ENCODE results near the gene ADAMTS5. TPM values are rescaled to one million over a fixed set of nuclear protein-coding genes. Genes with fewer than 3 reads are reported as not detected.
A peak's percentile ranks its signal among the peaks of the same experiment; 100 is the strongest.

The ADAMTS5 gene
- polyA plus RNA-seq, 3 donors: 0.86 to 1.1 (median 1.0) TPM

- Mint-ChIP-seq H3K36me3 (peaks cover 18 to 28% of the 10 kb centered on the region in 2 donors), H3K9me3 (peaks cover 0 to 5% (median 0%) of the 10 kb centered on the region in 7 donors), H3K4me3 (no peak overlapping the region), H3K27ac (no peak overlapping the region), H3K4me1 (no peaks in the 10 kb centered on the region), H3K27me3 (ENCODE audit: low read depth in 3 of 3) (peaks cover 9 to 13% (median 12%) of the 10 kb centered on the region in 3 donors)
- Histone ChIP-seq H3K9ac (ENCODE audit: insufficient read depth, low read length, poor library complexity, severe bottlenecking) (no peak overlapping the region), H3K36me3 (replicated peaks in 1 of 2; ENCODE audit: control insufficient read depth in 1 of 2, insufficient read depth in 2 of 2, low read length in 2 of 2) (peaks cover 3 to 8% of the 10 kb centered on the region in 2 donors), H4K20me1 (ENCODE audit: insufficient read depth, low read length) (no peaks in the 10 kb centered on the region), H3K27me3 (ENCODE audit: control insufficient read depth in 2 of 2, insufficient read depth in 2 of 2, low read length in 2 of 2) (peaks cover 3 to 11% of the 10 kb centered on the region in 2 donors), H3K4me1 (ENCODE audit: control insufficient read depth in 1 of 2, insufficient read depth in 2 of 2, low read length in 2 of 2) (no peaks in the 10 kb centered on the region), H3K27ac (ENCODE audit: low read depth in 1 of 2, low read length in 2 of 2) (no peak overlapping the region), H3K9me3 (replicated peaks in 1 of 2; ENCODE audit: control insufficient read depth in 1 of 2, insufficient read depth in 1 of 2, low read length in 2 of 2) (no peaks in the 10 kb centered on the region), H2AFZ (ENCODE audit: insufficient read depth, low read depth, low read length, poor library complexity, severe bottlenecking) (no peak overlapping the region), H3K4me2 (replicated peaks; ENCODE audit: extremely low read depth, low read length, poor library complexity, severe bottlenecking) (no peak overlapping the region), H3K79me2 (ENCODE audit: insufficient read depth, low read length) (no peaks in the 10 kb centered on the region), H3K4me3 (replicated peaks in 1 of 3; ENCODE audit: low read depth in 2 of 3, low read length in 3 of 3) (no peak overlapping the region)
- no peak for TF ChIP-seq CTCF (IDR thresholded peaks at IDR 0.05)
- no peak for DNase-seq
- 100% methylated on average over 3 of the region's 5 CpGs for WGBS (ENCODE audit: insufficient coverage)
- intact Hi-C loops (cut with micrococcal nuclease): no loop called here
Observed at GRCh38 chr21:26936641-26937040, 30.2 kb downstream of the ADAMTS5 start.

GRCh38 chr21:26935977-26936376 lies 30.9 kb downstream of the ADAMTS5 start:
- Histone ChIP-seq H3K9ac (ENCODE audit: insufficient read depth, low read length, poor library complexity, severe bottlenecking) (no peak overlapping the region), H3K4me2 (replicated peaks; ENCODE audit: extremely low read depth, low read length, poor library complexity, severe bottlenecking) (no peak overlapping the region), H3K27ac (ENCODE audit: low read depth in 1 of 2, low read length in 2 of 2) (no peak overlapping the region), H3K27me3 (ENCODE audit: control insufficient read depth in 2 of 2, insufficient read depth in 2 of 2, low read length in 2 of 2) (peaks cover 3 to 11% of the 10 kb centered on the region in 2 donors), H3K4me3 (replicated peaks in 1 of 3; ENCODE audit: low read depth in 2 of 3, low read length in 3 of 3) (no peak overlapping the region), H2AFZ (ENCODE audit: insufficient read depth, low read depth, low read length, poor library complexity, severe bottlenecking) (no peak overlapping the region), H3K4me1 (ENCODE audit: control insufficient read depth in 1 of 2, insufficient read depth in 2 of 2, low read length in 2 of 2) (no peaks in the 10 kb centered on the region), H3K36me3 (replicated peaks in 1 of 2; ENCODE audit: control insufficient read depth in 1 of 2, insufficient read depth in 2 of 2, low read length in 2 of 2) (peaks cover 3 to 11% of the 10 kb centered on the region in 2 donors), H3K9me3 (replicated peaks in 1 of 2; ENCODE audit: control insufficient read depth in 1 of 2, insufficient read depth in 1 of 2, low read length in 2 of 2) (no peaks in the 10 kb centered on the region), H3K79me2 (ENCODE audit: insufficient read depth, low read length) (no peaks in the 10 kb centered on the region), H4K20me1 (ENCODE audit: insufficient read depth, low read length) (no peaks in the 10 kb centered on the region)
- DNase-seq: no peak
- no peak for TF ChIP-seq CTCF (IDR thresholded peaks at IDR 0.05)
- H3K36me3 Mint-ChIP-seq: peaks cover 18 to 28% of the 10 kb centered on the region in 2 donors
- peaks cover 0 to 5% (median 0%) of the 10 kb centered on the region in 7 donors for H3K9me3 Mint-ChIP-seq
- H3K27ac Mint-ChIP-seq: no peak overlapping the region
- intact Hi-C loops (cut with micrococcal nuclease): no loop called here
- peak overlapping the region in 1 of 2 donors; percentile 41 for H3K4me3 Mint-ChIP-seq
- H3K27me3 Mint-ChIP-seq (ENCODE audit: low read depth in 3 of 3): peaks cover 9 to 13% (median 12%) of the 10 kb centered on the region in 3 donors
- no peaks in the 10 kb centered on the region for H3K4me1 Mint-ChIP-seq
